GM19455 (cell line): ENCODE results near the gene FBLN1.

ENCODE experiments used
- ATAC-seq: cut with Tn5 transposase; IDR thresholded peaks from one replicate; pipeline ENCODE4 v1.9.1; 2021; ENCODE audit not compliant: unreplicated experiment

FBLN1 gene

DNA sequence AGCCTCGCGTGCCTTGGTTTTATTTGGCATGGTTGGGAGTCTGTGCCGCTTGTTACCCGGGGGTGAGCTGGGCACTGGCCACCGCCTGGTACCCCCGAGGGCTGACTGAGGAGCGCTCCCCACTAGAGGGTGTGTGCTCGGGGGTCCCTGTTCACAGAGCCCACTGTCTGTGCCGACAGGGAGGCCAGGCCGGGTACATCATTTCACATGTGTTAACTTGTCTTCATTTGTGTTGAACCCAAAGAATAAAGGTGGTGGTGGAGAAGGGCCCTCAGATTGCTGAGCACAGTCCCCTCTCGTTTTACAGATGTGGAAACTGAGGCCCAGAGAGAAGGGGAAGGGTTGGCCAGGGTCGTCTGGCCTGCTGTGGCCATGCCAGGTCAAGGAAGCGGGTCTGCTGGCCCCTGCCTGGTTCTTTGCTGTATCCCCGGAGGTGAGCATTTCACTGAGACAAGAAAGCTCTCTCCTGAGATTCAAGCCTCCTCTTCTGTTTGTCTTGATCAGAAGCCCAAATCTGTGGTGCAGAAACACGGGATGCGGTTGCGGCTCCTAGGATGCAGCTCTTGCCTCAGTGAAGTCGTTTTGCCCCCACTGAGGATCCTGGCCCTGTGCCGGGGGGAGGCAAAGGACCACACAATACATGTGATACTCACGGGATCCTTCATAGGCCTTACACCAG, 60.8 kb downstream of the FBLN1 start:
- no peak for ATAC-seq

DNA sequence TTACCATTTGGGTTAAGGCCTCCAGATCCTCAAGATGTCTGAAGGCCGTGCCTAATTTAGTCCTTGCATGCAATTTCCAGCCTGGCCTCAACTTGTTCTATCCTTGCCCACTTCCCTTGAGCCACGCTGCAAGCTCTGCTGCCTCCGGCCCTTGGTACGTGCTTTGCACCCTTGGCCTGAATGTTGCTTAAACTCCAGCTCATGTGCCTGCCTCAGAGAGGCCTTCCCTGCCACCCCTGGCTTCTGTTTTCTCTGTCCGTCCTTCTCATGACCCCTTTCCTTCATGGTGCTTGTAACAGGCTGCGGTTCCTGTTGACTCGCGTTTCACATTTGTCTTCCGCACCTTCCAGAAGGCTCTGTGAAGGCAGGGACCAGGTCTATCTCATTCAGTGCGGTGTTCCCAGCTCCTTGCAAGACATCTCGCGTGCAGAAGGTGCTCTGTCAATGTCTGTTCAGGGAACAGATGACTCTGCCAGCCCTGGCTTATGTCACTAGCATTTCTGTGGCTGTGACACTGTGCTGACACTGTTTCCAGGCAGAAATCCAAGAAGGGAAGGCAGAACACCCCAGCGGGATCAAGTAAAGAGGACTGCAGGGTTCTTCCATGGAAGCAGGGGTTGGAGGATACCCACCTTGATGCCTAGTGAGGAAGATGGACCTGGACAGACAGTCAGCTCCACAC, 61.8 kb downstream of the FBLN1 start:
- ATAC-seq = no peak

DNA sequence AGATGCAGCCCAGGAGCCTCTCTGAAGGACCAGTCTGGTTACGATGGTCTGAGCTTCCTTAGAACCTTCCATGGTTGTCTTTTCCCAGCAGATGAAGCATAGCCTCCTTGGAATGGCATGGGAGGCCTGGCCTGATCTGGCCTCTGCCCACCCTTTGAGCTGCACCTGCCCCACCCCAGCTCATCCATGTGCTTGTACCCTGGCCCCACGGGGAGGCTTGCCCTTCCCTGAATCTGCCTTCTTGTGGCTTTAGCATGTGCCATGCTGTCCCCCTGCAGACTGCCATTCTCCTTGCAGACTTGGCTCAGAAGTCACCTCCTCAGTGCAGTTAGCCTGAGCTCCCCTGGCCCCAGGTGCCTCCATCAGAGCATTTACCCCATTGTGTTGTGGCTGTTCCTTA, 62.5 kb downstream of the FBLN1 start:
- ATAC-seq = no peak

DNA sequence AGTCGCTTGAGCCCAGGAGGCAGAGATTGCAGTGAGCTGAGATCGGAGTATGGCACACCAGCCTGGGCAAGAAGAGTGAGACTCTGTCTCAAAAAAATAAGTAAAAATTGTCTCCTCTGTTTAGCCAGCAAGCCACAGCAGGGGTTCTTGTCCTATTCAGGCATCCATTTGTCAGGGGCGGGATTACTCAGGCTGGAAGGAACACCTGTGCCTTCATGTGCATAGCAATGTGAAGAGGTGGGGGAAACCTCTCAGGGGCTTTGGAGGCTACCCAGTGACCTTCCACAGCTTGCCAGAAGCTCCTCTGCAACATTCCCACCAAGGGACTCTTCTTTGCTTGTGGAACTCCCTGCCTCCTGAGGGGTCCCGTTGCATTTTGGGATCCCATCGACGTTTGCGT, 63.3 kb downstream of the FBLN1 start:
- ATAC-seq = no peak

DNA sequence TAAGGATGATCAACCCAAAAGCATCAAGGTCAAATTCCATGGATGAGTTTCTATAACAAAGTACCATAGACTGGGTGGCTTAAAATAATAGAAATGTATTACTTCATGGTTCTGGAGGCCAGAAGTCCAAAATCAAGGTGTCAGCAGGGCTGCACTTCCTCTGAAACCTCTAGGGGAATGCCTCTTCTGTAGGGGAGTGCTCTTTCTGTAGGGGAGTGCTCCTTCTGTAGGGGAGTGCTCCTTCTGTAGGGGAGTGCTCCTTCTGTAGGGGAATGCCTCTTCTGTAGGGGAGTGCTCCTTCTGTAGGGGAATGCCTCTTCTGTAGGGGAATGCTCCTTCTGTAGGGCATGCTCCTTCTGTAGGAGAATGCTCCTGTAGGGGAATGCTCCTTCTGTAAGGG, 65.5 kb downstream of the FBLN1 start:
- ATAC-seq = no peak

DNA sequence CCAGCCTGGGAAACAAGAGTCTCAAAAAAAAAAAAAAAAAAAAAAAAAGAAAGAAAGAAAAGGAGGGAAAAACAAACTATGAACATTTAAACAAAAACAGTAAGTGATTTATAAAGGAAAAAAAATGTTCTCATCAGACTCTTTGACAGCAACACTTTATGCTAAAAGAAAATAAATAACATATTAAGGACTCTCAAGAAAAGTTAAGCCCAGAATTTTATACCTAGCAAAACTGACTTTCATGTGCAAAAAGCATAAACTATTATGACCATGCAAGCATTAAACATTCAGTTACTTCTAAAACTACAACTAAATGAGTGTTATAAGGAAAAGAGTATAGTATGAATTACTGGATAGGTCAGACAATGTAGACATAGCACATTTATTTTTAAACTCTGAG, 68.4 kb downstream of the FBLN1 start:
- no peak for ATAC-seq

DNA sequence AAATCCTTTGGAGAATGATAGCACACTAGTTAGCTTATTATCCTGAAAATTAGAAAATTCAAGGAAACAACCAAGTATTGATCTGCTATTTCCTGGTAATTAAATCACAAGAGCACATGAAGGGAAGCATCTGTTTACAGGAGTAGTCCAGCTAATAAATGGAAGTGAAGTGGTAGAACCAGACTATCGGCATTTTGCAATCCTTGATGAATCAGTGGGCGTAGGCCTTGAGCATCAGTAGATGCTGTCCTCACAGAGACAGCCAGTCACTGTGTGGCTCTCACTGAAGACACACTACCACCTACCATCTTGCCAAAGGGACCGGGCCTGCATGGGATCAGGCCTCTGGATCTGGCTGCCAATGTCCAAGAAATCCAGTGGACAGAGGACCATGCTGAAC, 69.8 kb downstream of the FBLN1 start:
- no peak for ATAC-seq

DNA sequence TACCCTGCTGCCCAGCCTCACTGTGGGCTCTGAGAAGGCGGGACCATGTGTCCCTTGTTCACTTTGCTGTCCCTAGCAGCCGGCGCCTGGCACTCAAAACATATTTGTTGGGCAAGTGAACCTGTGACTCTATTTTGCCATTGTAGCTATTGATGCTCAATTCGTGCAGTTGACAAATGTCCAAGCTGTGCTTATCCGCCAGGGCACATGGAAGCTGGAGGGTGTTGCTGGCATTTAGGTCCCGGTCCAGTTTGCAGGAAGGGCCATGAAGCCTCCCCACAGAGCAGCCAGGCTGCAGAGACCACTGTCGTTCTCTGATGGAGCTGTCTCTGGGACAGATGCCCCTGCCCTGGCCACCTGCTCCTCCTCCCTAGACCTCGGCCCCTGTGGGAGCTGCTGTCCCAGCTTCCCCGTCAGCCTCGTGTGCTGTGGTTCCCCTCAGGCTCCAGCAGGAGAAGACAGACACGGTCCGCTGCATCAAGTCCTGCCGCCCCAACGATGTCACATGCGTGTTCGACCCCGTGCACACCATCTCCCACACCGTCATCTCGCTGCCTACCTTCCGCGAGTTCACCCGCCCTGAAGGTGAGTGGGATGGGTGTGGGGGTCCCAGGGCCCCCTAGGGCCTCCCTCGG, 71.5 kb downstream of the FBLN1 start:
- ATAC-seq = no peak

DNA sequence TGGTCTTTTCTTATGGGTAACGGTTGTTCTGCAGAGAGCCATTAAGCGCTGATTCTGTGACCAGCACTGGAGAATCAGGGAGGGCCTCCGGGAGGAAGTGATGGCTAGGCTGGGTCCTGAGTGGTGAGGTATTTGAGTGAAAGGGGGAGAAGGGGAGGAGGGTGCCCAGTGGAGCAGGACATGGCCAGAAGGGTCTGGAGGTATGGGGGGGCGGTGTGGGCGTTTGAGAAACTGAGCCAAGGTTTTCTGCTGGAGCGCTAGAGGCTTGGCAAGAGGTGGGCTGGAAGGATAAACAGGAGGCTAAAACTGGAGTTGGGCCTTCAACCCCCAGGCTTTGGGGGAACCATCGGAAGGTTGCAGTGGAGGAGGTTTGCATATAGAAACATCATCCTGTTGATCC, 72.5 kb downstream of the FBLN1 start:
- no peak for ATAC-seq

DNA sequence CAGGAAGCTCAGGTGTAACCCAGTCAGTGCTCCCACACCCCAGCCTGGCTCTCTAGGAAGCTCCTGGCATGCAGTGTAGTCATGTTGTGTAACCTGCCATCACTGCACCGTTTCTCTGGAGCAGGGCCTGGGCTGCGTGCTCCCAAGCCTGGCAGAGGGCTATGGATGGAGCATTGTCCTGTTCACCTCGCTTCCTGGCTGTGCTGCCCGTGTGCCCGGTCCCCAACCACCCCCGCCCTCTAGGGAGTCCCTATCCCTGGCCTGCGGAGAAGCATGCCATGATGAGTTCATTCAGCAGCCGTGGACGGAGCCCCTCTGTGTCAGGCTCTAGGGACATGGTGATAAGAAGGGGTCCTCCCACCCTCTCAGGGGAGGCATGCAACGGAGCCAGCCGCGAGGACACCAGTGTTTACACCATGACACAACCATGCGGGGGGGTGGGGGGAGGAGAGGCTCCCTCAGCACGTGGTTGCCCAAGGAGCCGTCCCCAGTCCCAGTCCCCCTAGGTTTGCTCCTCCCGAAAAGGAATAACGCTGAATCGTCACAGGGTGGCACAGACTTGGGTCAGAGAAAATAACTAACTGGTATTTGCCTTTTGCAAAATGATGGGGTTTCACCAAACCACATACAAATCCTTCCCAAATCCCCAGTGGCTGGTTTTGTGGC, 73.1 kb downstream of the FBLN1 start:
- ATAC-seq = no peak

DNA sequence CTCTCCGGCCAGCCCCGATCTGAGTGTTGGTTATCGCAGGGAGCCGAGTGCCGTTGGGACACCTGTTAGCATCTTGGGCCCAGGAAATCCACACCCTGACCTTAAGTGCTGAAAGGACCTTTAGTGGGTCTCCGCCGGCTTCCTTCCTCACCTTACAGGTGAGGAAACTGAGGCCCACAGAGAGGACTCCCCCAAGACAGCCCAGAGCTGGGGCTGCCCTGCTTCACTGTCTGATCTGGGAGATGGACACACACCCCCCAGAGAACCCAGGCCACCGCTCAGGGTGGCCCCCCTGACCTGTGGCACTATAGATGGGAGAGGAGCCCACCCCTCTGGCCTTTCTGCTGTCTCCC, 73.6 kb downstream of the FBLN1 start:
- ATAC-seq = no peak

DNA sequence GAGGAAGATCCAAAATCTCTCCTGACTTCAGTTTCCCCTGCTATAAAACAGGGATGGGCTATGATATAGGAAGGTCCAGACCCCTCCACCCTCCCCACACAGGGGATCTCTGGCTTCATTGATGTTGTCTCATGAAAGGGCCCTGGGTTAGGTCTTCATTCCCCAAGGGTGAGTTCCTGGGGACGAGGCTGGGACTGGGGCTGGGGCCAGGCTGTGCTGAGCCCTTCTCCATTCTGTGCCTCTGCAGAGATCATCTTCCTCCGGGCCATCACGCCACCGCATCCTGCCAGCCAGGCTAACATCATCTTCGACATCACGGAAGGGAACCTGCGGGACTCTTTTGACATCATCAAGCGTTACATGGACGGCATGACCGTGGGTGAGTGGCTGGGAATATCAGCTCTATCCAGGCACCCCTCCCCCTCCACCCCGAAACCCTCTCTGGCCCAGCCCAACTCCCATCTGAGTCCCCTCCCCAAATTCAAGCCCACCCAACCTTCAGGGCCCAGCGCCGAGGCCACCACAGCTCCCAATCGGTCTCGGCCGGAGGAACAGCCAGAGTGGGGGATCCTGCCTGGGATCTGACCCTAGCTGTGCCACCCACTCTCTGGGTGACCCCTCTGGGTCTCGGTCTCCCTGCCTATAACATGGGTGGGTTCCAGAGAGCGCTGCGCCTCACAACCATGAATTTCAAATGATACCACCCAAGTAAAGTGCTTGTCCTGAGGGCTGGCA, 74.2 kb downstream of the FBLN1 start:
- ATAC-seq = no peak

DNA sequence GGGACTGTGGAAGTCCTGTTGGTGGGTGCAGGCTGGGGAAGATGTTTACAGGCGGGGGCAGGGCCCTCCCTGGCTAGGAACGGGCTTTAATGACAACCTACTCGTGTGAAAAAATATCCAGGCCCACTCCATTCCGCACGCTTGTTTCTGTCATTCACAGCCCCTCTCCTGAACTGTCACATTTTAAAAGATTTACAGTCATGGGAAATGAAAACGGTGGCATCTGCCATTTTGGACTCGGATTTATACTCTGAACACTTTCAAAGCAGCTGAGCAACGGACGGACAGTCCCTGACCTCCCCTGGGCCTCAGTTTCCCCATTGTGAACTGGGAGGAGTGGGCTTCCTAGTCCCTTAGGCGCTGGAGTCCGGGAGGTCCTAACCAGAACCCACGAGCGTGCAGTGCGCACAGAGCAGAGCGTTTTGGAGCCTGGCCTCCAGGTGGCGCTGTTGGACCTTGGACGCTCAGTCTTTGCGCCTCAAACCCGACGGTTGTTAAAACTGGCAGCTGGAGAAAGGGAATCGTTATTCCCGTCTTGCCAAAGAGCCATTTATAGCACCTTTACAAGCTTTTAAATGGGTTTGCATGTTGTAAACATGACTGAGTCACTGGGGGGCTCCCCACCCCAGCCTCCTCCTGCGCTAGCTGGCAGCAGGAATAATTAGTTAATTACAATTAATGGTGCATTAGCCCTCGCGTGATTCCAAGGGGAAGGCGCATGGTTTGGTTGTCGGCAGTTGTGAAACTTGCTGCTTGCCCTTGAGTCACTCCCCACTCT, 75.3 kb downstream of the FBLN1 start:
- ATAC-seq = no peak

DNA sequence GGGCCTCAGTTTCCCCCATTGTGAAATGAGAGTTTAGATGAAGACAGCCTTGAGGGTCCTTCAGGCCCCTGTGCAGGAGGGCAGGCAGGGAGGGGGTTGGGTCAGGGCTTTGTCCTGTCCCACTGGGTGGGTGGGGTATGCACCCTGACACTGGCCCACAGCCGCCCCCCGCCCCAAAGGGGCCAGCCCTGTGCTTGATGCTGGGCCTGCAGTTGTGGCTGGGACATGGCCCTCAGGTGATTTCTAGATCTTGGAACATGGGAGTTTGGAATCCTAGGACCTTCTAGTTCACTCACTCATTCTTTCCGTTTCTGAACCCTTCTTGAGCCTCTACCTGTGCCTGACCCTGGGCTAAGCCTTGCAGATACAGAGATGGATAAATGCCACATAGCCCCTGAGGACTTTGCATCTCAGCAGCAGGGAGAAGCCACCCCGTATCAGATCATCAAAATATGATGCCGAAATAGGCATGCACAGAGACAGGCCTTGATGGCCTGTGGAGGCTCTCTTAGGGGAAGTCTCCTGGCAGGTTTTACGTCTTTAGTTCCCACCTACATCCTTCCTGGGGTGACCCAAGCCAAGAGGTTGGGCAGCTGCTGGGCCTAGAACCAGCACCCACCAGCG, 76.0 kb downstream of the FBLN1 start:
- ATAC-seq = no peak

DNA sequence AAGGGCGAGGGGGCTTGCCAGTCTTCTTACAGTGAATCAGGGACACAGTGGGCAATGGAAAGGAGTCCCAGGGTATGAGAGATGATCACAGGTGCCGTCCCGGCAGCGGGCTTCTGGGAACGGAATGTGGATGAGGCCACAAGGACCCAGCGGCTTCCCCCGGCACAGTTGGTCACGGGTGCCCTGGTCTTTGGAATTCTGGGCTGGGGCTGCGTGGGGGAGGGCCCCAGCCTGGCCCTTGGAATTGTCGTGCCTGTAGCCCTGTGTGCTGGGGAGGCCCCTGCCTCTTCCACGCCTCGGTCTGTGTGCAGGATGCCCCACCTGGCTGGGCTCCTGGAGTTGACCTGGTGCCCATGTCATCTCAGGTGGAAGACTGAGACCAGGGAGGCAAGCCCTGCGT, 76.6 kb downstream of the FBLN1 start:
- ATAC-seq = no peak

DNA sequence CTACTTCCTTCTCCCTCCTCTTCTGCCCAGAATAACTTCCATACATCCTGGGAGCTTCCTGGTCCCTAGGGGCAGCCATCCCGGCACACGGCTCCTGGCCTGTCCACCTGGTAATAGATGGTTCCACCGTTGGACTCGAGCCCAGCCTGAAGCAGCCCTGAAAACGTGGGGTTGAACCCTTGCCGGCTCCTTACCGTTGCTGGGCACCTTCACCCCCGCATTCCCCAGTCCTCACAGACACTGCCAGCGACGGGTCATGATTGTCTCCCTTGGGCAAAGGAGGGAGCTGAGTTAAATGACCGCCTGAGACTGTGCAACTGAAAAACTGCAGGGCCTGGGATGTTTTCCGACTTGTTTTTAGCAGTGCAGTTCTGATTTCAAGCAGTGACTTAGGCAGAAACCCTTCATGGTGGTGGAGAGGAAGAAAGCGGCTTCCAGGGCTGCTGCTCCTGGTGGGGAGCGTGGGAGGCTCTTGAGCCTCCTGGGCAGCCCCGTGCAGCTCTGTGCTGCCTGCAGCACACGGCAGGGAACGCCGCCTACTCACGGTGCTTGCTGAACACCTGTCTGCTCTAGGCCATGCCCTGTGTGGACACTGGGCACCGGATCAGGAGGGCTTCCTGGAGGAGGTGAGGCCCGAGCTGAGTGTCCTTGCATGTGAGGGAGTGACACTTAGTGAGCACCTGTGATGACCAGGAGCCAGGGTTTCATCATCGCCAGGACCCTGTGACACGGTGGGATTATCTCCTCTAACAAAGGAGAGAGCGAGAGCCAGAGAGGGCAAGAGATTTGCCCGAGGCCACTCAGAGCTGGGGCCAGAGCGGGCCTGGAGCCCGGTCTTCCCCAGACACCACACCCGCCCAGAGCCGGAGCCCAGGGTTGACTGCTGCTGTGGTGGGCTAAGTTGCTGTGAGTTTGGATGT, 77.4 kb downstream of the FBLN1 start:
- ATAC-seq = no peak

DNA sequence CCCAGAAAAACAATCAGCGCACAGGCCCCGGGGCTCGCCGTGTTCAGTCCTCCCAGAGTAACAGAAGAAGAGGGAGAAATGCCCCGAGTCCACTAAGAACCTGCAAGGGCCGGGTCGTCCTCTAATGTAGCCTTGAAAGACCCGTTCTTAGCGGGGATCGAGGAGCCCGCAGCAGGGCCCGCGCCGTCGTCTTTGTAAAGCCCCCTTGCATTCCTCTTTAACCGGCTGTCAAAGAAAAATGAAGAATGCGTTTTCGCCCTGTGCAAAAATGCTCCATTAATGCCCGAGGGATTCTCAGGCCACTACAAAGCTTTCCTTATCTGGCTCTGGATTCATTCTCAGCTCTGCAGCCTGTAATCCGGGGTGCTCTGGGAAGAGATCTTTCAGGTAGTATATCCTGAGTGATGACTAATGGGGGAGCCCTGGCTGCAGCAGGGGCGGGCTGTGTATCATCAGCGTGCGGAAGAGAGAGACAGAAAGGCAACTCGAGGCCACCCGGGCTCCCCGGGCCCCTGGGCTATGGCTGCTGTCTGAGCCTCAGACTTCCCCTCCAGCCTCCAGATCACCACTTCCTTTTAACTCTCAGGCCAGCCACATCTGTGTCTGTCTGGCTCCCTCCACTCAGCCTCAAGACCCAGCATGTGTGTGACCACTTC, 78.2 kb downstream of the FBLN1 start:
- no peak for ATAC-seq

DNA sequence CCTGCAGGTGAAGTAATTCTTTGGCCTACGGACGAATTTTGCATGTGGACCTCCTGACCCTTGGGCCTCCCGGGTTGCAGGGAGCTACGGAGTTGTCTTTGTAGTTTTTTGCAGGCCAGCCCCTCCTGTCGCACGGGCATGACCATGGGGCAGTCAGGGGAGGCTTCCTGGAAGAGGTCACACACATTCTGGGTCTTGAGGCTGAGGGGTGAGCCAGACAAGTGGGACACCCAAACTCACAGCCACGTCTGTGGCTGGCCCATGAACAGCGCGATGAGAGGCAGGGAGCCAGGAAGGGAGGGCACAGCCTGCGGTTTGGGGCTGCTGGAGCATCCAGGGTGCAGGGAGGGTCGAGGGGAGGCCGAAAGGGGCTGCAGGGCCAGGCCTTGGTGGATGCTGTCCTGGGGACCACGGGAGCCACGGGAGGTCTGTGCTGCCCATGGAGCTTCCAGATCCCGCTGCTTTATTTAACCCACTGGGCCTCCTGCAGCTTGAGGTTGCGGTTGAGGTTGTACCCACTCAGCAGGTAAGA, 78.9 kb downstream of the FBLN1 start:
- no peak for ATAC-seq
